Esophagus squamous epithelium (tissue), 4 donors: ENCODE measurements around the gene MBD3.

ENCODE experiments used
- CTCF ChIP-seq, 6 experiments: fragments of 450-650 bp in 4 of 6; fragments of 200-600 bp in 2 of 6; sonication (generic) in 2 of 6; IDR thresholded peaks; one replicate each; pipeline ENCODE4 v1.5.1; 2016 to 2019; ENCODE audit warnings: antibody characterized with exemption in 6 of 6, mild to moderate bottlenecking in 4 of 6, moderate library complexity in 4 of 6
- POLR2A ChIP-seq, 4 donors: fragments of 450-650 bp; IDR thresholded peaks; one replicate each; pipeline ENCODE4 v1.6.1; 2017; ENCODE audit warnings: antibody characterized with exemption in 4 of 4, mild to moderate bottlenecking in 4 of 4, moderate library complexity in 3 of 4

GRCh38 chr19:1587872-1588271 lies 4.8 kb downstream of the MBD3 start:
- TF ChIP-seq POLR2A (IDR thresholded peaks at IDR 0.05) (no peak), CTCF (IDR thresholded peaks at IDR 0.05) (no peak)
